MM.1S (cell line): Measurements from ENCODE around the gene ATP2A3.

ENCODE experiments used
- EZH2 ChIP-seq: fragments of 300-600 bp; sonication (generic); optimal IDR thresholded peaks from 2 replicates; pipeline ENCODE3; 2017; ENCODE audit warnings: low read depth, mild to moderate bottlenecking, antibody characterized with exemption, low read length, mixed read lengths
- TF ChIP-seq, protein P1 (sequence below): fragments of 300-600 bp; sonication (generic); IDR thresholded peaks from 2 replicates; pipeline ENCODE4 v1.5.1; 2016; ENCODE audit warnings: antibody characterized with exemption, low read length, mixed read lengths

DNA sequence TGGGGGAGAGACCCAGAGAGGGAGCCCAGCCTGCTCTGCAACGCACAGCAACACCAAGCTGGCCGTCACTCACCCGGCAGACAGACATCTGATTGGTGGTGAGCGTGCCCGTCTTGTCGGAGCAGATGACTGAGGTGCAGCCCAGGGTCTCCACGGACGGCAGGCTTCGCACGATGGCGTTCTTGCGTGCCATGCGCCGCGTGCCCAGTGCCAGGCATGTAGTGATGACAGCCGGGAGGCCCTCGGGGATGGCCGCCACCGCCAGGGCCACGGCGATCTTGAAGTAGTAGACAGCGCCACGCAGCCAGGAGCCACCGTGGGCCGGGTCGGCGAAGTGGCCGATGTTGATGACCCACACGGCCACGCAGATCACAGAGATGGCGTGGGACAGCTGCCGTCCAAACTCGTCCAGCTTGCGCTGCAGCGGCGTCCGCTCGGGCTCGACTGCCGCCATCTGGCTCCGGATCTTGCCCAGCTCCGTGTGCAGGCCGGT, 16.9 kb downstream of the ATP2A3 start:
- no peak for TF ChIP-seq EZH2
- TF ChIP-seq, protein P1, sequence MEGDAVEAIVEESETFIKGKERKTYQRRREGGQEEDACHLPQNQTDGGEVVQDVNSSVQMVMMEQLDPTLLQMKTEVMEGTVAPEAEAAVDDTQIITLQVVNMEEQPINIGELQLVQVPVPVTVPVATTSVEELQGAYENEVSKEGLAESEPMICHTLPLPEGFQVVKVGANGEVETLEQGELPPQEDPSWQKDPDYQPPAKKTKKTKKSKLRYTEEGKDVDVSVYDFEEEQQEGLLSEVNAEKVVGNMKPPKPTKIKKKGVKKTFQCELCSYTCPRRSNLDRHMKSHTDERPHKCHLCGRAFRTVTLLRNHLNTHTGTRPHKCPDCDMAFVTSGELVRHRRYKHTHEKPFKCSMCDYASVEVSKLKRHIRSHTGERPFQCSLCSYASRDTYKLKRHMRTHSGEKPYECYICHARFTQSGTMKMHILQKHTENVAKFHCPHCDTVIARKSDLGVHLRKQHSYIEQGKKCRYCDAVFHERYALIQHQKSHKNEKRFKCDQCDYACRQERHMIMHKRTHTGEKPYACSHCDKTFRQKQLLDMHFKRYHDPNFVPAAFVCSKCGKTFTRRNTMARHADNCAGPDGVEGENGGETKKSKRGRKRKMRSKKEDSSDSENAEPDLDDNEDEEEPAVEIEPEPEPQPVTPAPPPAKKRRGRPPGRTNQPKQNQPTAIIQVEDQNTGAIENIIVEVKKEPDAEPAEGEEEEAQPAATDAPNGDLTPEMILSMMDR: no peak
